Panc1 (cell line): ENCODE results near the gene ASIC1.

Source experiments
- CTCF ChIP-seq: fragments of 450-650 bp; IDR thresholded peaks from 2 replicates; pipeline ENCODE4 v1.5.1; 2017; ENCODE audit warnings: mild to moderate bottlenecking
- POLR2AphosphoS5 ChIP-seq: IDR thresholded peaks from 2 replicates; pipeline ENCODE4 v1.6.1; 2012; ENCODE audit warnings: mild to moderate bottlenecking, low read depth, low read length, moderate library complexity
- SIN3A ChIP-seq: IDR thresholded peaks from 2 replicates; pipeline ENCODE4 v1.6.1; 2012; ENCODE audit warnings: low read depth, mild to moderate bottlenecking, low read length, moderate library complexity, borderline replicate concordance; ENCODE audit not compliant: insufficient read depth
- TCF7L2 ChIP-seq: IDR thresholded peaks from 2 replicates; pipeline ENCODE4 v1.6.1; 2011; ENCODE audit warnings: mild to moderate bottlenecking, low read depth, low read length, inconsistent platforms
- TF ChIP-seq, protein P1 (sequence below), 2 experiments: IDR thresholded peaks; 2 replicates each; pipeline ENCODE4 v1.6.1; 2011 to 2012; ENCODE audit warnings: low read depth in 2 of 2, control low read depth in 1 of 2, low read length in 1 of 2, mild to moderate bottlenecking in 1 of 2, moderate library complexity in 1 of 2; ENCODE audit not compliant: insufficient read depth in 1 of 2

GRCh38 chr12:50061946-50062686 is 4.7 kb downstream of the ASIC1 start:
- TF ChIP-seq CTCF (no peak), SIN3A (no peak), POLR2AphosphoS5 (no peak), TCF7L2 (no peak)
- TF ChIP-seq, protein P1, sequence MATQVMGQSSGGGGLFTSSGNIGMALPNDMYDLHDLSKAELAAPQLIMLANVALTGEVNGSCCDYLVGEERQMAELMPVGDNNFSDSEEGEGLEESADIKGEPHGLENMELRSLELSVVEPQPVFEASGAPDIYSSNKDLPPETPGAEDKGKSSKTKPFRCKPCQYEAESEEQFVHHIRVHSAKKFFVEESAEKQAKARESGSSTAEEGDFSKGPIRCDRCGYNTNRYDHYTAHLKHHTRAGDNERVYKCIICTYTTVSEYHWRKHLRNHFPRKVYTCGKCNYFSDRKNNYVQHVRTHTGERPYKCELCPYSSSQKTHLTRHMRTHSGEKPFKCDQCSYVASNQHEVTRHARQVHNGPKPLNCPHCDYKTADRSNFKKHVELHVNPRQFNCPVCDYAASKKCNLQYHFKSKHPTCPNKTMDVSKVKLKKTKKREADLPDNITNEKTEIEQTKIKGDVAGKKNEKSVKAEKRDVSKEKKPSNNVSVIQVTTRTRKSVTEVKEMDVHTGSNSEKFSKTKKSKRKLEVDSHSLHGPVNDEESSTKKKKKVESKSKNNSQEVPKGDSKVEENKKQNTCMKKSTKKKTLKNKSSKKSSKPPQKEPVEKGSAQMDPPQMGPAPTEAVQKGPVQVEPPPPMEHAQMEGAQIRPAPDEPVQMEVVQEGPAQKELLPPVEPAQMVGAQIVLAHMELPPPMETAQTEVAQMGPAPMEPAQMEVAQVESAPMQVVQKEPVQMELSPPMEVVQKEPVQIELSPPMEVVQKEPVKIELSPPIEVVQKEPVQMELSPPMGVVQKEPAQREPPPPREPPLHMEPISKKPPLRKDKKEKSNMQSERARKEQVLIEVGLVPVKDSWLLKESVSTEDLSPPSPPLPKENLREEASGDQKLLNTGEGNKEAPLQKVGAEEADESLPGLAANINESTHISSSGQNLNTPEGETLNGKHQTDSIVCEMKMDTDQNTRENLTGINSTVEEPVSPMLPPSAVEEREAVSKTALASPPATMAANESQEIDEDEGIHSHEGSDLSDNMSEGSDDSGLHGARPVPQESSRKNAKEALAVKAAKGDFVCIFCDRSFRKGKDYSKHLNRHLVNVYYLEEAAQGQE (IDR thresholded peaks at IDR 0.05; ENCODE audit: insufficient read depth in 1 of 2, low read depth in 2 of 2, low read length in 1 of 2) = no peak
